GM23248 (cell line): Measurements from ENCODE around the gene SLC35F3. TPM values are rescaled to one million over a fixed set of nuclear protein-coding genes. Genes with fewer than 3 reads are reported as not detected.
A peak's percentile ranks its signal among the peaks of the same experiment; 100 is the strongest.

Experiments
- DNase-seq: peaks from one replicate; pipeline ENCODE4 v3.0.0-alpha.2; 2015
- H2AFZ ChIP-seq: fragments of 200-600 bp; sonication (generic); 2 replicates; pipeline ENCODE4 v1.6.1; 2016; ENCODE audit warnings: antibody characterized with exemption
- H3F3A ChIP-seq: fragments of 200-600 bp; sonication (generic); 2 replicates; pipeline ENCODE4 v1.6.1; 2016; ENCODE audit warnings: mild to moderate bottlenecking, antibody characterized with exemption, mixed run types; ENCODE audit not compliant: insufficient read depth
- H3K27ac ChIP-seq: fragments of 200-600 bp; sonication (generic); 2 replicates; pipeline ENCODE4 v1.5.1; 2016; ENCODE audit warnings: mild to moderate bottlenecking
- H3K27me3 ChIP-seq: fragments of 200-600 bp; sonication (generic); replicated peaks from 2 replicates; pipeline ENCODE4 v1.6.1; 2016; ENCODE audit warnings: mild to moderate bottlenecking; ENCODE audit not compliant: insufficient read depth
- H3K36me3 ChIP-seq: fragments of 200-600 bp; sonication (generic); 2 replicates; pipeline ENCODE4 v1.6.1; 2016; ENCODE audit warnings: low read depth, mild to moderate bottlenecking
- H3K4me1 ChIP-seq: fragments of 200-600 bp; sonication (generic); 2 replicates; pipeline ENCODE4 v1.6.1; 2016; ENCODE audit warnings: mild to moderate bottlenecking; ENCODE audit not compliant: insufficient read depth
- H3K4me2 ChIP-seq: fragments of 200-600 bp; sonication (generic); one replicate; pipeline ENCODE4 v1.6.1; 2016; ENCODE audit warnings: mild to moderate bottlenecking; ENCODE audit not compliant: unreplicated experiment
- H3K4me3 ChIP-seq: fragments of 200-600 bp; sonication (generic); 2 replicates; pipeline ENCODE4 v1.5.1; 2016; ENCODE audit warnings: mild to moderate bottlenecking
- H3K79me2 ChIP-seq: fragments of 200-600 bp; sonication (generic); 2 replicates; pipeline ENCODE4 v1.6.1; 2016; ENCODE audit warnings: mild to moderate bottlenecking; ENCODE audit not compliant: insufficient read depth
- H3K9ac ChIP-seq: fragments of 200-600 bp; sonication (generic); 2 replicates; pipeline ENCODE4 v1.6.1; 2016; ENCODE audit warnings: mild to moderate bottlenecking
- H3K9me2 ChIP-seq: fragments of 200-600 bp; sonication (generic); 2 replicates; pipeline ENCODE4 v1.6.1; 2016; ENCODE audit warnings: mixed run types, mild to moderate bottlenecking, moderate library complexity; ENCODE audit not compliant: insufficient read depth
- H3K9me3 ChIP-seq: fragments of 200-600 bp; sonication (generic); one replicate; pipeline ENCODE4 v1.6.1; 2017; ENCODE audit warnings: low read depth
- H4K20me1 ChIP-seq: fragments of 200-600 bp; sonication (generic); 2 replicates; pipeline ENCODE4 v1.6.0; 2016; ENCODE audit not compliant: insufficient read depth
- EZH2 ChIP-seq: fragments of 200-600 bp; sonication (generic); IDR thresholded peaks from 2 replicates; pipeline ENCODE4 v1.6.1; 2018; ENCODE audit warnings: antibody characterized with exemption, mild to moderate bottlenecking; ENCODE audit not compliant: insufficient read depth, poor library complexity, severe bottlenecking
- EZH2phosphoT487 ChIP-seq: fragments of 200-600 bp; sonication (generic); IDR thresholded peaks from 2 replicates; pipeline ENCODE4 v1.6.1; 2018; ENCODE audit warnings: antibody characterized with exemption, moderate library complexity, mild to moderate bottlenecking, low read depth; ENCODE audit not compliant: insufficient read depth
- WGBS, 2 experiments: methylation state at CpG; one replicate each; pipeline ENCODE4 v1.1.6; 2015 to 2017; ENCODE audit warnings: low lambda C conversion rate in 2 of 2, low coverage in 1 of 2; ENCODE audit errors: missing lambda C conversion rate in 2 of 2; 5-methylcytosine and 5-hydroxymethylcytosine counted together
- in situ Hi-C: fragments of 300-500 bp; cut with MboI; formaldehyde crosslinking; loops from 2 replicates; pipeline ENCODE4 v1.15.0; 2020
- polyA plus RNA-seq: library from polyadenylated mRNA; unstranded; fragments of >200 nt; fragmentation: Nextera tagmentation; extraction: Ambion mirVana; gene quantifications from 2 replicates; pipeline ENCODE4 v1.2.1, GENCODE V29; 2016
- total RNA-seq: library from RNA; depleted of rRNA; stranded (reverse); fragments of >200 nt; shearing (Covaris generic); gene quantifications from 2 replicates; pipeline ENCODE4 v1.2.3, GENCODE V29; 2014

Gene SLC35F3
- total and polyA plus RNA-seq, 2 experiments from 2014 or later = 0.43 to 1.3 TPM

GRCh38 chr1:234213658-234214128, 309.2 kb downstream of the SLC35F3 start:
- Histone ChIP-seq H3K4me3 (peak overlapping the region; percentile 64), H3K9me2 (no peaks in the 10 kb centered on the region), H3K4me1 (peaks cover 6% of the 10 kb centered on the region), H3F3A (peaks cover 8% of the 10 kb centered on the region; the same call in 1 of the 2 replicates), H3K27me3 (peaks cover 13% of the 10 kb centered on the region), H3K9me3 (no peaks in the 10 kb centered on the region), H2AFZ (peak overlapping the region; percentile 68), H4K20me1 (no peaks in the 10 kb centered on the region), H3K79me2 (no peaks in the 10 kb centered on the region), H3K36me3 (no peaks in the 10 kb centered on the region), H3K4me2 (peak overlapping the region; percentile 60), H3K27ac (no peak overlapping the region), H3K9ac (peak overlapping the region; percentile 25)
- no peak for TF ChIP-seq EZH2phosphoT487
- no peak for TF ChIP-seq EZH2
- no peak for DNase-seq
- in situ Hi-C loops = no loop called here
- WGBS, 2 experiments = 20% methylated on average over 8 of the region's 8 CpGs

GRCh38 chr1:234214129-234214910, 309.8 kb downstream of the SLC35F3 start:
- H4K20me1 ChIP-seq = no peaks in the 10 kb centered on the region
- WGBS, 2 experiments = 3 to 5% methylated on average over 32 to 34 of the region's 69 CpGs
- H2AFZ ChIP-seq = peak overlapping the region; percentile 68
- no peaks in the 10 kb centered on the region for H3K9me2 ChIP-seq
- DNase-seq = peak; percentile 63
- in situ Hi-C loops = no loop called here
- no peak overlapping the region for H3K27ac ChIP-seq
- H3K36me3 ChIP-seq = no peaks in the 10 kb centered on the region
- no peaks in the 10 kb centered on the region for H3K79me2 ChIP-seq
- peak overlapping the region; percentile 60 for H3K4me2 ChIP-seq
- H3K9ac ChIP-seq = peak overlapping the region; percentile 25
- no peaks in the 10 kb centered on the region for H3K9me3 ChIP-seq
- TF ChIP-seq EZH2phosphoT487 (no peak), EZH2 (no peak)
- peaks cover 1% of the 10 kb centered on the region; the same call in 1 of the 2 replicates for H3K4me1 ChIP-seq
- H3K4me3 ChIP-seq = peak overlapping the region; percentile 64
- peaks cover 2% of the 10 kb centered on the region; the same call in 1 of the 2 replicates for H3F3A ChIP-seq
- peaks cover 13% of the 10 kb centered on the region for H3K27me3 ChIP-seq

DNA sequence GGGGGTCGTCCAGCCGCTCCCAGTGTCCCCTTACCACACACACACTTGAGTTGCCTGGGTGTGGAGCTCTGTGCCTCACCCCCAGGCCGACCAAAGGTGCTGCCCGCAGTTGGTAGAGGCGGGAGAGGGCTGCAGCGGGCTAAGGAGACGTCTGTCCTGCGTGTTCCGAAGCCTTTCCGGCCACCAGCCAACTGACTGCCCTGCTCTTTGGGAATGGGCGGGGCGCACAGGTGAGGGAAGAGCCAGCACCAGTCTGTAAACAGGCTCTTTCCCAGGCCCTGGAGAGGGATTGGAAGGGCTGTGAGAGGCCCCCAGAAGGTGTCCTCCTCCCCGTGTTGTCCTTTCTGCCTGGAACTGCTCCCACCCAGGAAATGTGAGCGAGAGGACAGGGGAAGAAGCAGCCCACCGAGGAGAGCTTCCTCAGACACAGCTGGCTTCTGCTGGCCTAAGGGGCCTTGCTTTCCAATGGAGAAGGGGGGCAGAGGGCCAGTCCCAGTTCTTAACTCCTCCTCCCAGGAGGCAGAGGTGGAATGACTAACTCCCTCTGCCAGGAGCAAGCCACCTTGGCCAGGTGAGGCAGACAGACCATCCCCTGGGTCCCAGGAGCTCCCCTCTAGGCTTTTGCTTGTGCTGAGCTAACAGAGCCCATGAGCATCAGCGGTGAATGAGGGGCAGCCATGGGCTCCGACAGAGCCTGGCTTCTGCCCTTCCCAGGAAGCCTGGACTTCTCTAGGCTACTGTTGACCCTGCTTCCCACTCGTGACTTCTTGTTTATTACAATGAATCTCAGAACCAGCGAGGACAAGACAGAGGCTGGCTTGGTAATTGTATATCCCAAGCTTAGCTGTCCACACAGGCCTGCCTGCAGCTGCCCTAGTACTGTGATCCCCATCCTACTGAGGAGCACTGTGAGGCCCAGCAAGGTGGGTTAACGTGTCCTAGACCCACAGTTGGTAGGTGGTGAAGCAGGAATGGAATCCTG, 310.7 kb downstream of the SLC35F3 start:
- H3K36me3 ChIP-seq = no peaks in the 10 kb centered on the region
- H4K20me1 ChIP-seq = no peaks in the 10 kb centered on the region
- H3K9ac ChIP-seq = no peak overlapping the region
- no peaks in the 10 kb centered on the region for H3K9me3 ChIP-seq
- no peaks in the 10 kb centered on the region for H3K9me2 ChIP-seq
- peaks cover 13% of the 10 kb centered on the region for H3K27me3 ChIP-seq
- TF ChIP-seq EZH2phosphoT487 = no peak
- no peak for TF ChIP-seq EZH2
- no peaks in the 10 kb centered on the region for H3K79me2 ChIP-seq
- H3K4me3 ChIP-seq = peak overlapping the region; percentile 64
- peak overlapping the region; percentile 60 for H3K4me2 ChIP-seq
- no peak for DNase-seq
- H3K4me1 ChIP-seq = no peaks in the 10 kb centered on the region
- H3F3A ChIP-seq = no peaks in the 10 kb centered on the region
- WGBS, 2 experiments = 28 to 29% methylated on average over 20 of the region's 20 CpGs
- H2AFZ ChIP-seq = peak overlapping the region; percentile 68; the same call in 1 of the 2 replicates
- in situ Hi-C loops = no loop called here
- H3K27ac ChIP-seq = no peak overlapping the region

DNA sequence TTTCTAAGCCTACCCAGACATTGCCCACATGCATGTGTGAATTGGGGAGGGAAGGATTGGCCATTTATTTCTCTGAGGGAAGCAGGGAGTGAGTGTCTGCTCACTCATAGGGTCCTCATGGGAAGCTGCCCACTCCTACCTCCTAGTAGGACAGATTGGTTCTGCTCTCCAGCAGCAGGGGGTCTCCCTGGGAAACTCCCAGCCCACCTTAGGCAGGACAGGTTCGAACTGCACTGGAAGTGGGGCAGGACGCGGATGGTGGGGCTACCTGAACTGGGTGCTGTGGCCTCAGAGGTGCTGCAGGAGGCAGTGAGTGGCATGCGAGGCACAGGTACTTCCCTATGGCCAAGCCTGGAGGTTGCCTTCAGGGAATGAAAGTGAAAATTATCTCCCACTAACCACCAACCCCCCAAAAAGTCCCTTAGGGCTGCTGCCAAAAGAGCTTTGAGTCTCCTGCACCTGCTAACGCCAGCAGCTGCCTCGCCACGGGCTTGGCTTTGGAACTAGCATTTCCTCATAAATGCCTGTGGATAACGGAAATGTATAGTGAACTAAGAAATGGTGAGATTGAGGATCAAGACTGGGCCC, 311.7 kb downstream of the SLC35F3 start:
- no peak overlapping the region for H3K27ac ChIP-seq
- in situ Hi-C loops = no loop called here
- TF ChIP-seq EZH2phosphoT487 = no peak
- TF ChIP-seq EZH2 = no peak

More for the DNA sequence above, 311.7 kb downstream of the SLC35F3 start:
- H3K4me3 ChIP-seq = no peak overlapping the region
- no peaks in the 10 kb centered on the region for H3K79me2 ChIP-seq
- no peaks in the 10 kb centered on the region for H3K9me3 ChIP-seq
- no peaks in the 10 kb centered on the region for H4K20me1 ChIP-seq
- H3K4me2 ChIP-seq = no peak overlapping the region
- no peaks in the 10 kb centered on the region for H3K36me3 ChIP-seq
- H2AFZ ChIP-seq = no peak overlapping the region
- peaks cover 16% of the 10 kb centered on the region for H3K27me3 ChIP-seq
- H3K9ac ChIP-seq = no peak overlapping the region
- H3K9me2 ChIP-seq = no peaks in the 10 kb centered on the region
- no peak for DNase-seq
- no peaks in the 10 kb centered on the region for H3K4me1 ChIP-seq
- WGBS, 2 experiments = 64 to 73% methylated on average over 8 of the region's 8 CpGs
- no peaks in the 10 kb centered on the region for H3F3A ChIP-seq
